Stimulated activated naive B cell treated with anti-CD40 and anti-IgM and Interleukin-4, amounts not matched to agents 10 μg/mL and 1 μg/mL and 100 μg/mL, for 72 hours (primary cell): ENCODE data around the gene ROCK2.
"Not testable (repeated sequence)": the region's sequence is repeated elsewhere in the genome, so short reads cannot be mapped to it uniquely, and the experiment has no call there.

Experiments used
- ATAC-seq, 2 donors: fragments of 150-1000 bp; cut with Tn5 transposase; replicated peaks; 2 replicates each; pipeline ENCODE4 v1.10.0; 2021; ENCODE audit warnings: moderate library complexity in 1 of 2
- DNase-seq: peaks from one replicate; pipeline ENCODE4 v3.0.0; 2021
- H3K27ac Mint-ChIP-seq: one replicate; pipeline ENCODE4 v1.8.0; 2022; ENCODE audit warnings: mild to moderate bottlenecking, mixed read lengths
- H3K27me3 Mint-ChIP-seq, 2 donors: one replicate each; pipeline ENCODE4 v1.8.0; 2022; ENCODE audit warnings: mixed read lengths in 2 of 2
- H3K36me3 Mint-ChIP-seq, 2 donors: one replicate each; pipeline ENCODE4 v1.8.0; 2022; ENCODE audit warnings: mixed read lengths in 2 of 2, mild to moderate bottlenecking in 1 of 2
- H3K4me1 Mint-ChIP-seq, 2 donors: one replicate each; pipeline ENCODE4 v1.8.0; 2022; ENCODE audit warnings: mixed read lengths in 2 of 2, mild to moderate bottlenecking in 1 of 2
- H3K4me3 Mint-ChIP-seq, 2 donors: one replicate each; pipeline ENCODE4 v1.8.0; 2022; ENCODE audit warnings: mild to moderate bottlenecking in 2 of 2, mixed read lengths in 2 of 2, moderate library complexity in 1 of 2
- H3K9me3 Mint-ChIP-seq, 2 donors: one replicate each; pipeline ENCODE4 v1.8.0; 2022; ENCODE audit warnings: mixed read lengths in 2 of 2, mild to moderate bottlenecking in 1 of 2

Gene ROCK2

DNA sequence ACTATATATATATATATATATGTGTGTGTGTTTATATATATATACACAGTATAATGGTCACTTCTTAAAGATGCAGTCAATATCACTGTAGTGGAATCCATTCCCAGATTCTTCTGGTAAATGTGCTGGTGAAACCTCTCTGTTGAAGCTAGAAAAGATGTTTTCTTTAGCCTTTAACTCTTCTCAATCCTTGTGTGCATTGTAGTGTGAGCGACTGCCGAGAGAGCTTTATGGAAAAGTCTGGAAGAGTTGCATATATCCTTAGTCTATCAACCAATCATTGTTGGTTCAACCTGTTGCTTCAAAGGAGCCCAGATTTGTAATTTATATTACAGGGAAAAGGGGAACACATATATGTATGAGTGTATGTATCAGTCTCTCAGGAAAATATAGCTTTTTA is 161.5 kb downstream of the ROCK2 start:
- Mint-ChIP-seq H3K4me1 (no peaks in the 10 kb centered on the region), H3K9me3 (no peaks in the 10 kb centered on the region), H3K4me3 (no peak overlapping the region), H3K27ac (no peak overlapping the region), H3K27me3 (no peaks in the 10 kb centered on the region), H3K36me3 (peaks cover 11 to 19% of the 10 kb centered on the region in 2 donors)
- DNase-seq (no peak), ATAC-seq (no peak)

DNA sequence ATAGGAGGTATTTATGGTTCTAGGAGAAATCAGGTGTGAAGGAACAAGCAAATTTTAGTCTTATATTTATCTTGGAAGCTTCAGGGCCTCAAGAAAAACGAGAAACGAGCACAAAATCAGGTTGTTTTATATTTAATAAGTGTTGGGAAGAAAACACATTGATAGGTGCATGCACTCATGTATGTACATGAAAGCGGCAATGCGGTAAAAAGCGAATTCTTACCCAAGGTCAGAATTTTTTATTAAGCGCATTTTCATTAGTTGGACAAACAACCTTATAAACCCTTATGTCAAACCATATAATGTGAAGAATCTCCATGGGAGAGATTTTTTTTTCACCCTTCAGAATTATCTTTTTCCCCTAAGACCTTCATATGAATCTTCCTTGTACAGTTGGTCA is 163.8 kb downstream of the ROCK2 start:
- no peak overlapping the region for H3K27ac Mint-ChIP-seq
- peaks cover 0 to 2% of the 10 kb centered on the region in 2 donors for H3K4me1 Mint-ChIP-seq
- DNase-seq (no peak), ATAC-seq (no peak)
- peaks cover 5 to 8% of the 10 kb centered on the region in 2 donors for H3K36me3 Mint-ChIP-seq
- H3K4me3 Mint-ChIP-seq = no peak overlapping the region
- no peaks in the 10 kb centered on the region for H3K9me3 Mint-ChIP-seq
- H3K27me3 Mint-ChIP-seq = no peaks in the 10 kb centered on the region

DNA sequence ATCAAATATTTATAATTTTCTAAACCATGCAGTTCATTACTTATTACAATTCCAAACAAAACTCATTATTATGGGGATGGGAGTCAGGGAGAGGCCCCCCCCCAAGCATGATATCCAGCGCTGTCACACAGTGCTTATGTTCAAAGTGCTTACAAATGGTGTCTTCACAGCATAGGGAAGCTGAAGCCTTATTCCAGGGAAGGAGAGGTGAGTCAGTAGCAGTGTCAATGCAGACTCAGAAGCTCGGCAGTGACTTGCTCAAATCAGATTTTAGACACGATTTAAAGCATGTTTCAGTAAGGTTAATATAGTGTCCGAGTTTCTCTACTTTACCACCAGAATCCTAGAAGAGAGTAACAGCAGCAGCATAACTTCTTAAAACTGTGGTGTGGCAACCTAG is 164.5 kb downstream of the ROCK2 start:
- Mint-ChIP-seq H3K4me3 (no peak overlapping the region), H3K9me3 (no peaks in the 10 kb centered on the region), H3K4me1 (peaks cover 5 to 10% of the 10 kb centered on the region in 2 donors), H3K36me3 (peaks cover 4 to 8% of the 10 kb centered on the region in 2 donors), H3K27me3 (no peaks in the 10 kb centered on the region), H3K27ac (no peak overlapping the region)
- no peak for ATAC-seq
- no peak for DNase-seq

- Mint-ChIP-seq H3K36me3 (peaks cover 4 to 8% of the 10 kb centered on the region in 2 donors), H3K27me3 (no peaks in the 10 kb centered on the region), H3K9me3 (no peaks in the 10 kb centered on the region), H3K4me3 (no peak overlapping the region), H3K4me1 (peaks cover 6 to 10% of the 10 kb centered on the region in 2 donors), H3K27ac (no peak overlapping the region)
- ATAC-seq (no peak), DNase-seq (no peak)
Observed at GRCh38 chr2:11179196-11179595, 165.2 kb downstream of the ROCK2 start.

DNA sequence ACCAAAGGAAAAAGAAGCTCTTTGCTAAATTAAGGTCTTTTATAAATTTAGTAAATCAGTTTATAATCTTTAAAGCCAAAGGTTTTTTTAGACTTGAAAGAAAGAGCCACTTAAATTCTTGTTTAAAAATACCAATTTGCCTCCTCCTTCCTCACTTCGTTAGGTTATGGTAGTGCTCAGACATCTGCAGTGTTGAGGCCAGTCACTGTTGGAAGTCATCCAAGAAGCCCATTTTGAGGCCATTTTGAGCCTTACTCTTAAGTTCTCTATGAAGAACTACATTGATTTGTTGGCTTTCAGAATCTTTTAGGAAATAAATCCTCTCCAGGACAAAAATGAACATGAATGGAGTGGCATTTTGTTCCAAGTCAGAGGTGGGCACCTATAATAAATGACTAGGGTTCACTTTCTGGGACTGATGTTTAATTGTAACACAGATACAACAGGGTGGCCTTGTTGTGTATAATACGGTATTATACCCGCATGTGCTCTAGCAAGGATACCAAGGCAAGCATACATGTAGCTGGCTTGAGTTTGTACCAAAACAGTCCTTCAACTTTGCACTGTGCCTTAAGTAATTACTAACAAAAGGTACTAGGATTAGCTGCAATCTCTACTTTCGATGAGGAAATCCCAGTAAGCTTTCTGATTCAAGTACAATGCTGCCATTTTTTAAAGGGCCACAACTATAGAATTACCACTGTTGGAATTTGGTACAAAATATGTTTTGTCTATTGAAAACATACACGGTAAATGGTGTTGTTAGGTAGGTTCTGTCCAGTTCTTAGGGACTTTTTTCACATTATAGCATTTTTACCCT is 166.4 kb downstream of the ROCK2 start:
- Mint-ChIP-seq H3K4me1 (peaks cover 6 to 10% of the 10 kb centered on the region in 2 donors), H3K36me3 (peaks cover 3 to 8% of the 10 kb centered on the region in 2 donors), H3K9me3 (no peaks in the 10 kb centered on the region), H3K4me3 (no peak overlapping the region), H3K27me3 (no peaks in the 10 kb centered on the region), H3K27ac (no peak overlapping the region)
- no peak for ATAC-seq
- DNase-seq = no peak

DNA sequence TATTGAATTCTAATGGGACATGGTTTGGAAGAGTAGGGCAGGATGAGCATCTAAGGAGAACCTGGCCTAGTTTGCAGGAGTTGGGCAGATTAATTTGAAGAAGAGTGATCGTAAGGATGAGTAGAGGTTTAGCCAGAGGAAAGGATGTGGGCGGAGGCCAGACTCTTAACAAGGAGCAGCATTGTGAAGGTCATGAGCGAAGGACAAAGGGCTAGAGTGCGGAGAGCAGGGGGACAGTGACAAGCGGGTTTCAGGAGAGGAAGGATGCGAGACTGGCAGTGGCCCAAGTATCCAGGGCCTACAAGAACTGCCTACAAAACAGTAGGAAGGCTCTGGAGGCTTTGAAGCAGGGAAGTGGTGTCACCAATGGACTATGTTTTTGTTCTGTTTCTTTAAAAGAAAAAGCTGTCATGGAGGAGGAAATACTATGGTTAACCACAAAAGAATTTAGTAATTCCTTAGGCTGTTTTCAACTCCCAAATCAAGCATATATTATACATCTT is 169.1 kb downstream of the ROCK2 start:
- Mint-ChIP-seq H3K4me3 (no peak overlapping the region), H3K36me3 (peaks cover 3 to 8% of the 10 kb centered on the region in 2 donors), H3K9me3 (no peaks in the 10 kb centered on the region), H3K27me3 (no peaks in the 10 kb centered on the region), H3K4me1 (peaks cover 6 to 10% of the 10 kb centered on the region in 2 donors), H3K27ac (no peak overlapping the region)
- DNase-seq = no peak
- ATAC-seq = no peak

- H3K27ac Mint-ChIP-seq = no peak overlapping the region
- peaks cover 6 to 10% of the 10 kb centered on the region in 2 donors for H3K4me1 Mint-ChIP-seq
- H3K36me3 Mint-ChIP-seq = peaks cover 7 to 10% of the 10 kb centered on the region in 2 donors
- ATAC-seq (no peak), DNase-seq (no peak)
- H3K27me3 Mint-ChIP-seq = no peaks in the 10 kb centered on the region
- H3K4me3 Mint-ChIP-seq = no peak overlapping the region
- no peaks in the 10 kb centered on the region for H3K9me3 Mint-ChIP-seq
Observed at GRCh38 chr2:11174222-11174621, 170.2 kb downstream of the ROCK2 start.

GRCh38 chr2:11169333-11169732 is 175.1 kb downstream of the ROCK2 start:
- Mint-ChIP-seq H3K9me3 (no peaks in the 10 kb centered on the region), H3K4me1 (no peaks in the 10 kb centered on the region), H3K27ac (no peak overlapping the region), H3K27me3 (no peaks in the 10 kb centered on the region), H3K4me3 (no peak overlapping the region), H3K36me3 (peaks cover 4 to 13% of the 10 kb centered on the region in 2 donors)
- no peak for ATAC-seq
- DNase-seq = no peak

DNA sequence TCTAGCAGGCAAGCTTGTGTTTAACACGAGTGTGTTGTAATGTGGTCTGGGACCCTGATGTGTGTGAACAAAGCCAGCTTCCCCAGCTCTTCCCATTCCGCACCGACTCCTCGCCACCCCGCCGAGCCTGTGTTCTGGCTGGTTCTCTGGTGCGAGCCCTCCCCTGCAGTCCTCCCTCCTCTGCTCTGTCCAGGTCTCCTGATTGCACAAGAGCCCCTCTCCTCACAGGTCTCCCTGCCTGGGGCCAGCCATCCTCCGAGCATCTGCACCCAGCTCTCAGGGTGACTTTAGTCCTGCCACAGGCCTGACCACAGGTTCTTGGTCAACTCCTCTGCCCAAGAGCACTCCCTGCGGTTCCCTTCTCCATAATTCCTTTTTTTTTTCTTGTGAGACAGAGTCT is 175.9 kb downstream of the ROCK2 start:
- peak overlapping the region; percentile 15 for H3K27ac Mint-ChIP-seq
- no peaks in the 10 kb centered on the region for H3K27me3 Mint-ChIP-seq
- no peak for DNase-seq
- no peak for ATAC-seq
- no peak overlapping the region for H3K4me3 Mint-ChIP-seq
- peaks cover 9 to 20% of the 10 kb centered on the region in 2 donors for H3K36me3 Mint-ChIP-seq
- no peaks in the 10 kb centered on the region for H3K4me1 Mint-ChIP-seq
- H3K9me3 Mint-ChIP-seq = no peaks in the 10 kb centered on the region

- Mint-ChIP-seq H3K36me3 (peaks cover 9 to 20% of the 10 kb centered on the region in 2 donors), H3K27me3 (no peaks in the 10 kb centered on the region), H3K4me3 (no peak overlapping the region), H3K4me1 (no peaks in the 10 kb centered on the region), H3K27ac (no peak overlapping the region), H3K9me3 (no peaks in the 10 kb centered on the region)
- ATAC-seq (no peak), DNase-seq (no peak)
Observed at GRCh38 chr2:11166476-11166875, 178.0 kb downstream of the ROCK2 start.

DNA sequence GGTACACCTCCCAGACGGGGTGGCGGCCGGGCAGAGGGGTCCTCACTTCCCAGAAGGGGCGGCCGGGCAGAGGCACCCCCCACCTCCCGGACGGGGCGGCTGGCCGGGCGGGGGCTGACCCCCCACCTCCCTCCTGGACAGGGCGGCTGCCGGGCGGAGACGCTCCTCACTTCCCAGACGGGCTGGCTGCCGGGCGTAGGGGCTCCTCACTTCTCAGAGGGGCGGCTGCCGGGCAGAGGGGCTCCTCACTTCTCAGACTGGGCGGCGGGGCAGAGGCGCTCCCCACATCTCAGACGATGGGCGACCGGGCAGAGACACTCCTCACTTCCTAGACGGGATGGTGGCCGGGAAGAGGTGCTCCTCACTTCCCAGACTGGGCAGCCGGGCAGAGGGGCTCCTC is 179.4 kb downstream of the ROCK2 start:
- not testable (repeated sequence) for H3K27me3 Mint-ChIP-seq, ATAC-seq, DNase-seq, H3K4me3 Mint-ChIP-seq, H3K9me3 Mint-ChIP-seq
- Mint-ChIP-seq H3K36me3 (peaks cover 7 to 20% of the 10 kb centered on the region in 2 donors), H3K27ac (peak overlapping the region; percentile 37), H3K4me1 (peaks cover 7 to 11% of the 10 kb centered on the region in 2 donors)

GRCh38 chr2:11163439-11164317 is 180.8 kb downstream of the ROCK2 start:
- Mint-ChIP-seq H3K4me3 (no peak overlapping the region), H3K27me3 (no peaks in the 10 kb centered on the region), H3K4me1 (peaks cover 8 to 11% of the 10 kb centered on the region in 2 donors), H3K9me3 (no peaks in the 10 kb centered on the region), H3K27ac (no peak overlapping the region), H3K36me3 (peaks cover 5 to 12% of the 10 kb centered on the region in 2 donors)
- ATAC-seq (no peak), DNase-seq (no peak)

DNA sequence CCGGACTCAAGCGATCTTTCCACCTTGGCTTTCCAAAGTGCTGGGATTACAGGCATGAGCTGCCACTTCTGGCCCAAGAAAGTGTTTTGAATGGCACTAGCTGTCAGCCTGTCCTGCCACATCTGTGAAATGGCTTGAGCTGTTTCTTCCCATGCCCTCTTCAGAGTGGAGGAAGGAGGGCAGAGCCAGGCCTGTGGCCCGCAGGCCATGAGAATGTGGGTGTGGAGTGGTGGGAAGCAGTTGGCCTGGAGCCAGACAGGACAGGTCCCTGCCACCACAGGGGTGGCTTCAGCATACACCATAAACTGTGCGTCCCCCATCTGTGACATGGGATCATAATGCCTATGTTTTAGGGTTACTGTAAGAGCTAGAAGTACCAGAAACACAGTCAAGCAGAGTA is 182.7 kb downstream of the ROCK2 start:
- Mint-ChIP-seq H3K9me3 (no peaks in the 10 kb centered on the region), H3K4me1 (peaks cover 11 to 12% of the 10 kb centered on the region in 2 donors), H3K4me3 (no peak overlapping the region), H3K27me3 (no peaks in the 10 kb centered on the region), H3K27ac (no peak overlapping the region), H3K36me3 (peaks cover 5 to 7% of the 10 kb centered on the region in 2 donors)
- DNase-seq = no peak
- ATAC-seq = no peak

DNA sequence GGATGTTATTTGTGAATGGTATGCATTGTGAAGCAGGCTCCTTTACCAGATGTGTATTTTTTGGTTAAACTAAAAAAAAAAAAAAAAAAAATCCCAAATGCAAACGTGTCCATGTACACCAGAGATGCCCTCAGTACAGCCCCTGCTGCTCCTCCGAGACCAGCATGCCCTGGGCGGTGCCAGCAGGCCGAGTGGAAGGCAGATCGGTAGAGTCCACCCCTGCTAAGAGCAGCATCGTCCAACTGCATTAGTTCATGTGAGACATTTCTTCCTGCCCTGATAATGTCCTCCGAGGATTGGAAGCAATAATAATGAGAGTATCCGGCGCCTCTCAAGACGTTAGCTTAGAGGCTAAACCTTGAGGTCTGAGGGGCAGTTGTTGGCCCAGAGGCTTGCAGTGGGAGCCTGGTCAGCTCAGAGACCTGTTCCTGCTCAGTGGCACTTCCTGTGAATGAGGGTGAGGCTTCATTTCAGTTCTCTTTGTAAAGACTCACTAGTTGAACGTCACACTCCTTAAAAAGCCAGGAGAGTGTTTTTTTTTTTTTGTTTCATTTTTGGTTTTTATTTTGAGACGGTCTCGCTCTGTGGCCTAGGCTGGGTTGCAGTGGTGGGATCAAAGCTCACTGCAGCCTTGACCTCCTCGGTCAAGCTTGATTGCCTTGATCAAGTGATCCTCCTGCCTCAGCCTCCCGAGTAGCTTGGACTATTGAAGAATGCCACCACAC is 183.5 kb downstream of the ROCK2 start:
- H3K27me3 Mint-ChIP-seq = no peaks in the 10 kb centered on the region
- no peaks in the 10 kb centered on the region for H3K9me3 Mint-ChIP-seq
- peak; percentile 88 to 93 for ATAC-seq
- peak overlapping the region; percentile 88 for H3K27ac Mint-ChIP-seq
- H3K4me3 Mint-ChIP-seq = peak overlapping the region; percentile 30 to 48
- H3K4me1 Mint-ChIP-seq = peaks cover 20% of the 10 kb centered on the region in 2 donors
- H3K36me3 Mint-ChIP-seq = peaks cover 5 to 7% of the 10 kb centered on the region in 2 donors
- no peak for DNase-seq
